Measurements from ENCODE around the gene SLC22A31. TPM values are rescaled to one million over a fixed set of nuclear protein-coding genes. Genes with fewer than 3 reads are reported as not detected.

The SLC22A31 gene
- total and polyA plus RNA-seq, 2 donors (not counting 3 experiments of a cell fraction or from before 2014, with no cell fraction given), result 1.0 TPM; not detected in 1

- ChIA-PET POLR2A (no interaction called here), CTCF (interaction anchor here (1.5 kb wide), 1 partner anchor 304 kb away, joined by 5 read pairs; no protein-coding TSS in a partner anchor)
- TF ChIP-seq FOS (IDR thresholded peaks at IDR 0.05; ENCODE audit: borderline replicate concordance, insufficient read depth, low read length) (no peak), EZH2 (IDR thresholded peaks at IDR 0.05; ENCODE audit: borderline replicate concordance, low read depth, low read length, severe bottlenecking) (no peak), POLR2A (IDR thresholded peaks at IDR 0.05; ENCODE audit: low read depth, low read length) (no peak), MAX (IDR thresholded peaks at IDR 0.05; ENCODE audit: insufficient read depth, insufficient read length) (no peak), JUN (IDR thresholded peaks at IDR 0.05; ENCODE audit: borderline replicate concordance, insufficient read depth, insufficient read length, low read depth) (no peak), MYC (IDR thresholded peaks at IDR 0.05; ENCODE audit: low read depth, low read length) (no peak), POLR2AphosphoS5 (IDR thresholded peaks at IDR 0.05; ENCODE audit: insufficient read depth, low read depth, low read length) (no peak), CTCF (IDR thresholded peaks at IDR 0.05; ENCODE audit: extremely low read depth in 1 of 2, insufficient read depth in 1 of 2, low read depth in 1 of 2, low read length in 2 of 2) (no peak), GATA2 (IDR thresholded peaks at IDR 0.05; ENCODE audit: insufficient read depth, insufficient read length, low read depth, low read length) (no peak)
- H3K4me2 ChIP-seq (ENCODE audit: insufficient read depth, low read length), result no peak overlapping the region
- no peaks in the 10 kb centered on the region for H3K4me1 ChIP-seq (ENCODE audit: control insufficient read depth, extremely low read depth, insufficient read depth, low read length)
- no peak overlapping the region for H3K9ac ChIP-seq (replicated peaks; ENCODE audit: extremely low read depth, insufficient read depth, low read length)
- H4K20me1 ChIP-seq (replicated peaks; ENCODE audit: control insufficient read depth, extremely low read depth, insufficient read depth, low read length), result no peaks in the 10 kb centered on the region
- DNase-seq (ENCODE audit: low read depth, low spot score) (no peak), FAIRE-seq (no peak)
- H3K79me2 ChIP-seq (ENCODE audit: control insufficient read depth, insufficient read depth, low read length), result no peaks in the 10 kb centered on the region
- no peaks in the 10 kb centered on the region for H3K36me3 ChIP-seq (ENCODE audit: control insufficient read depth in 2 of 2, extremely low read depth in 1 of 2, insufficient read depth in 2 of 2, low read length in 2 of 2)
- H3K27ac ChIP-seq (ENCODE audit: insufficient read depth, low read depth, low read length), result no peak overlapping the region
- no peaks in the 10 kb centered on the region for H3K27me3 ChIP-seq (ENCODE audit: control insufficient read depth in 2 of 2, insufficient read depth in 2 of 2, low read length in 2 of 2)
- H2AFZ ChIP-seq (ENCODE audit: low read depth, low read length), result no peak overlapping the region
- no peaks in the 10 kb centered on the region for H3K9me1 ChIP-seq (replicated peaks; ENCODE audit: control insufficient read depth, extremely low read depth, insufficient read depth, low read length)
- intact Hi-C loops (cut with micrococcal nuclease) (no loop called here), dilution Hi-C loops (cut with MboI; ENCODE audit: extremely low pct_ligation_motif_present, low sequenced_read_pairs) (no loop called here)
- H3K9me3 ChIP-seq (replicated peaks; ENCODE audit: control insufficient read depth, insufficient read depth, low read length), result no peaks in the 10 kb centered on the region
- BruUV-seq (replicated peaks), result no TSS peak
- no peak overlapping the region for H3K4me3 ChIP-seq (replicated peaks in 1 of 3; ENCODE audit: insufficient read depth in 1 of 3, low read depth in 1 of 3, low read length in 3 of 3)
Observed at GRCh38 chr16:89161763-89162713, 38.3 kb downstream of the SLC22A31 start.

Data from endothelial cell of umbilical vein (primary cell).